Measurements from ENCODE around the gene NIPA2.

GRCh38 chr15:22915866-22916515, 77.5 kb downstream of the NIPA2 start:
- no peak for TF ChIP-seq GATA3 (IDR thresholded peaks at IDR 0.05; ENCODE audit: low read depth, low read length)
- TF ChIP-seq GATA2 (IDR thresholded peaks at IDR 0.05; ENCODE audit: low read depth, low read length), result no peak

Measured in SH-SY5Y (cell line).